ENCODE measurements around the gene RDH14. TPM values are rescaled to one million over a fixed set of nuclear protein-coding genes. Genes with fewer than 3 reads are reported as not detected.

RDH14 gene
- 19.3 and 20.1 TPM in 2 replicates for total RNA-seq (2012; rRNA removed)

GRCh38 chr2:18560031-18560796, at the start of gene RDH14:
Gene RDH14 (minus strand): TSS chr2:18560653. CDS start chr2:18560572, 81 bp downstream.
- no peaks in the 10 kb centered on the region for H3K27me3 ChIP-seq (ENCODE audit: control insufficient read depth, insufficient read depth, low read length)

GRCh38 chr2:18610090-18610489, 49.6 kb upstream of the RDH14 start:
- Histone ChIP-seq H3K9ac (ENCODE audit: low read depth, low read length) (no peak overlapping the region), H3K27me3 (ENCODE audit: control insufficient read depth, insufficient read depth, low read length) (no peaks in the 10 kb centered on the region), H3K4me2 (ENCODE audit: low read length) (no peak overlapping the region), H3K4me1 (ENCODE audit: control insufficient read depth, insufficient read depth, low read length) (peaks cover 6% of the 10 kb centered on the region), H3K4me3 (ENCODE audit: low read length) (no peak overlapping the region), H3K36me3 (ENCODE audit: insufficient read depth, low read length) (no peaks in the 10 kb centered on the region), H3K9me3 (replicated peaks; ENCODE audit: low read length) (no peaks in the 10 kb centered on the region)

More at GRCh38 chr2:18560031-18560796, at the start of gene RDH14:
- Histone ChIP-seq H3K4me1 (ENCODE audit: control insufficient read depth, insufficient read depth, low read length) (peaks cover 35% of the 10 kb centered on the region), H3K4me3 (ENCODE audit: low read length) (peak within 1 kb of the TSS; percentile 95), H3K9ac (ENCODE audit: low read depth, low read length) (peak within 1 kb of the TSS; percentile 96), H3K36me3 (ENCODE audit: insufficient read depth, low read length) (peaks cover 23% of the 10 kb centered on the region), H3K4me2 (ENCODE audit: low read length) (peak within 1 kb of the TSS; percentile 91), H3K9me3 (replicated peaks; ENCODE audit: low read length) (peaks cover 7% of the 10 kb centered on the region)

- Histone ChIP-seq H3K9ac (ENCODE audit: low read depth, low read length) (no peak overlapping the region), H3K27me3 (ENCODE audit: control insufficient read depth, insufficient read depth, low read length) (no peaks in the 10 kb centered on the region), H3K4me2 (ENCODE audit: low read length) (no peak overlapping the region), H3K36me3 (ENCODE audit: insufficient read depth, low read length) (no peaks in the 10 kb centered on the region), H3K4me1 (ENCODE audit: control insufficient read depth, insufficient read depth, low read length) (peaks cover under 1% of the 10 kb centered on the region), H3K4me3 (ENCODE audit: low read length) (no peak overlapping the region), H3K9me3 (replicated peaks; ENCODE audit: low read length) (no peaks in the 10 kb centered on the region)
Measured at GRCh38 chr2:18605115-18605514, 44.7 kb upstream of the RDH14 start.

- Histone ChIP-seq H3K9ac (ENCODE audit: low read depth, low read length) (no peak overlapping the region), H3K9me3 (replicated peaks; ENCODE audit: low read length) (no peaks in the 10 kb centered on the region), H3K4me2 (ENCODE audit: low read length) (no peak overlapping the region), H3K4me3 (ENCODE audit: low read length) (no peak overlapping the region), H3K4me1 (ENCODE audit: control insufficient read depth, insufficient read depth, low read length) (peaks cover 7% of the 10 kb centered on the region), H3K27me3 (ENCODE audit: control insufficient read depth, insufficient read depth, low read length) (no peaks in the 10 kb centered on the region), H3K36me3 (ENCODE audit: insufficient read depth, low read length) (no peaks in the 10 kb centered on the region)
Measured at GRCh38 chr2:18604531-18604885, 44.1 kb upstream of the RDH14 start.

GRCh38 chr2:18603854-18604530, 43.5 kb upstream of the RDH14 start:
- Histone ChIP-seq H3K36me3 (ENCODE audit: insufficient read depth, low read length) (no peaks in the 10 kb centered on the region), H3K4me1 (ENCODE audit: control insufficient read depth, insufficient read depth, low read length) (peaks cover 12% of the 10 kb centered on the region), H3K9me3 (replicated peaks; ENCODE audit: low read length) (no peaks in the 10 kb centered on the region), H3K4me2 (ENCODE audit: low read length) (no peak overlapping the region), H3K27me3 (ENCODE audit: control insufficient read depth, insufficient read depth, low read length) (no peaks in the 10 kb centered on the region), H3K9ac (ENCODE audit: low read depth, low read length) (no peak overlapping the region), H3K4me3 (ENCODE audit: low read length) (no peak overlapping the region)

- Histone ChIP-seq H3K4me2 (ENCODE audit: low read length) (no peak overlapping the region), H3K9me3 (replicated peaks; ENCODE audit: low read length) (no peaks in the 10 kb centered on the region), H3K4me3 (ENCODE audit: low read length) (no peak overlapping the region), H3K36me3 (ENCODE audit: insufficient read depth, low read length) (no peaks in the 10 kb centered on the region), H3K27me3 (ENCODE audit: control insufficient read depth, insufficient read depth, low read length) (no peaks in the 10 kb centered on the region), H3K9ac (ENCODE audit: low read depth, low read length) (no peak overlapping the region), H3K4me1 (ENCODE audit: control insufficient read depth, insufficient read depth, low read length) (peaks cover 17% of the 10 kb centered on the region)
Measured at GRCh38 chr2:18602298-18602697, 41.8 kb upstream of the RDH14 start.

- Histone ChIP-seq H3K4me2 (ENCODE audit: low read length) (no peak overlapping the region), H3K4me3 (ENCODE audit: low read length) (no peak overlapping the region), H3K27me3 (ENCODE audit: control insufficient read depth, insufficient read depth, low read length) (no peaks in the 10 kb centered on the region), H3K36me3 (ENCODE audit: insufficient read depth, low read length) (no peaks in the 10 kb centered on the region), H3K9ac (ENCODE audit: low read depth, low read length) (no peak overlapping the region), H3K4me1 (ENCODE audit: control insufficient read depth, insufficient read depth, low read length) (peaks cover 17% of the 10 kb centered on the region), H3K9me3 (replicated peaks; ENCODE audit: low read length) (no peaks in the 10 kb centered on the region)
Measured at GRCh38 chr2:18600255-18600613, 39.8 kb upstream of the RDH14 start.

GRCh38 chr2:18599509-18600254, 39.2 kb upstream of the RDH14 start:
- Histone ChIP-seq H3K9me3 (replicated peaks; ENCODE audit: low read length) (no peaks in the 10 kb centered on the region), H3K27me3 (ENCODE audit: control insufficient read depth, insufficient read depth, low read length) (no peaks in the 10 kb centered on the region), H3K4me3 (ENCODE audit: low read length) (no peak overlapping the region), H3K36me3 (ENCODE audit: insufficient read depth, low read length) (no peaks in the 10 kb centered on the region), H3K4me2 (ENCODE audit: low read length) (peak overlapping the region; percentile 14), H3K9ac (ENCODE audit: low read depth, low read length) (no peak overlapping the region), H3K4me1 (ENCODE audit: control insufficient read depth, insufficient read depth, low read length) (peaks cover 17% of the 10 kb centered on the region)

GRCh38 chr2:18598848-18599484, 38.5 kb upstream of the RDH14 start:
- Histone ChIP-seq H3K4me3 (ENCODE audit: low read length) (no peak overlapping the region), H3K9ac (ENCODE audit: low read depth, low read length) (no peak overlapping the region), H3K36me3 (ENCODE audit: insufficient read depth, low read length) (no peaks in the 10 kb centered on the region)

GRCh38 chr2:18597618-18598017, 37.2 kb upstream of the RDH14 start:
- no peak overlapping the region for H3K4me2 ChIP-seq (ENCODE audit: low read length)
- no peaks in the 10 kb centered on the region for H3K9me3 ChIP-seq (replicated peaks; ENCODE audit: low read length)
- no peak overlapping the region for H3K9ac ChIP-seq (ENCODE audit: low read depth, low read length)
- H3K36me3 ChIP-seq (ENCODE audit: insufficient read depth, low read length) = no peaks in the 10 kb centered on the region
- no peak overlapping the region for H3K4me3 ChIP-seq (ENCODE audit: low read length)
- peaks cover 17% of the 10 kb centered on the region for H3K4me1 ChIP-seq (ENCODE audit: control insufficient read depth, insufficient read depth, low read length)
- no peaks in the 10 kb centered on the region for H3K27me3 ChIP-seq (ENCODE audit: control insufficient read depth, insufficient read depth, low read length)

More at GRCh38 chr2:18598848-18599484, 38.5 kb upstream of the RDH14 start:
- no peaks in the 10 kb centered on the region for H3K9me3 ChIP-seq (replicated peaks; ENCODE audit: low read length)
- H3K4me2 ChIP-seq (ENCODE audit: low read length) = peak overlapping the region; percentile 14
- no peaks in the 10 kb centered on the region for H3K27me3 ChIP-seq (ENCODE audit: control insufficient read depth, insufficient read depth, low read length)
- H3K4me1 ChIP-seq (ENCODE audit: control insufficient read depth, insufficient read depth, low read length) = peaks cover 17% of the 10 kb centered on the region

GRCh38 chr2:18596993-18597392, 36.5 kb upstream of the RDH14 start:
- no peak overlapping the region for H3K4me3 ChIP-seq (ENCODE audit: low read length)
- H3K9ac ChIP-seq (ENCODE audit: low read depth, low read length) = no peak overlapping the region
- H3K36me3 ChIP-seq (ENCODE audit: insufficient read depth, low read length) = no peaks in the 10 kb centered on the region
- peaks cover 17% of the 10 kb centered on the region for H3K4me1 ChIP-seq (ENCODE audit: control insufficient read depth, insufficient read depth, low read length)
- no peaks in the 10 kb centered on the region for H3K9me3 ChIP-seq (replicated peaks; ENCODE audit: low read length)
- H3K4me2 ChIP-seq (ENCODE audit: low read length) = no peak overlapping the region
- H3K27me3 ChIP-seq (ENCODE audit: control insufficient read depth, insufficient read depth, low read length) = no peaks in the 10 kb centered on the region

Data from skeletal muscle satellite cell (primary cell).